HL-60 (cell line): Measurements from ENCODE around the gene LAMB3.

Experiments used
- DNase-seq, 2 experiments: peaks; one replicate each; pipeline ENCODE4 v3.0.0-alpha.2; 2010 to 2020; ENCODE audit warnings: low read depth in 1 of 2, low spot score in 1 of 2
- H3K27ac ChIP-seq: fragments of 250-450 bp; sonication (Bioruptor Pico); replicated peaks from 2 replicates; pipeline ENCODE4 v1.5.1; 2020; ENCODE audit warnings: mild to moderate bottlenecking, moderate library complexity
- H3K27me3 ChIP-seq: fragments of 250-450 bp; sonication (Bioruptor Pico); 2 replicates; pipeline ENCODE4 v1.5.1; 2021; ENCODE audit warnings: mild to moderate bottlenecking, moderate library complexity; ENCODE audit not compliant: insufficient read depth, poor library complexity, severe bottlenecking
- H3K4me3 ChIP-seq: replicated peaks from 2 replicates; pipeline ENCODE4 v1.5.1; 2011; ENCODE audit warnings: mild to moderate bottlenecking, control low read depth, low read length; ENCODE audit not compliant: insufficient read depth
- GABPA ChIP-seq: IDR thresholded peaks from 2 replicates; pipeline ENCODE4 v1.6.1; 2012; ENCODE audit warnings: low read depth
- POLR2AphosphoS5 ChIP-seq: IDR thresholded peaks from 2 replicates; pipeline ENCODE4 v1.6.1; 2012; ENCODE audit warnings: low read depth
- SPI1 ChIP-seq: IDR thresholded peaks from 2 replicates; pipeline ENCODE4 v1.6.1; 2012; ENCODE audit warnings: low read depth, mild to moderate bottlenecking, borderline replicate concordance
- TF ChIP-seq, protein P1 (sequence below): IDR thresholded peaks from one replicate; pipeline ENCODE4 v1.5.1; 2011; ENCODE audit warnings: low read length, control low read depth, inconsistent platforms; ENCODE audit not compliant: insufficient read depth
- TF ChIP-seq, protein P2 (sequence below): IDR thresholded peaks from 2 replicates; pipeline ENCODE4 v1.6.1; 2012; ENCODE audit warnings: low read depth; ENCODE audit not compliant: insufficient replicate concordance

LAMB3 gene

DNA sequence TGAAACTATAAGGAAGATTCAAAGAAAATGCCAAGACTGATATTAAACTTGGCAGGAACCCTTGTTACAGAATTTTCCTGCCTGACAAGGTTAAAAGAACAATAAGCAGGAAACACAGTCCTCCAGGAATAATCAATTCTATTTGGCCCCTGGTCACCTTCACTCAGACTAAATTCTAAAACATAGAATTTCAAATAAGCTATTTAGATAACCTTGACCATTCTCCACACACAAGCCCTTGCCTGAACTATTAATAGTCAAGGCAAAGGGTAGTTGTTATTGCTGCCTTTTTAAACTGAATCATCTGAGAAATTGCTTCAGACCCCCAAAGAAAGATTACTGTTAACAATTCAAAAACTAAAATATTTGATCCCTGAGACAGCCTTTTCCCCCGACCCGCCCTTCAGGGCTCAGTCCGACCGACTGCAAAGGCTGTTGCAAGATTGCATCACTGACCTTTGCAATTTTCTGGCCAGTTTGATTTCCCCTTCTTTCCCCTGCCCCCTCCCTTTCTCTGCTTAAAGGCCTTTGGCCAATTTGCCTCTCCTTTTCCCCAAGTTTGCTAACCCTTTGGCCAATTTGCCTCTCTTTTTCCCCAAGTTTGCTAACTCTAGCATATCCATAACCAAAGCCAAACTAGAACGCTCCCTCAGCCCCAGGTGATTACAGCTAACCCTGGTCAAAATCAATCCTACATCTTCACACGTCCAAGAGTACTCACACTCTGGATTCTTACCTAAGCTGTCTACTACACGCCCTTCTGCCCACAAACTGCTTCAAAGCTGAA is 21.6 kb upstream of the LAMB3 start:
- TF ChIP-seq, protein P1, sequence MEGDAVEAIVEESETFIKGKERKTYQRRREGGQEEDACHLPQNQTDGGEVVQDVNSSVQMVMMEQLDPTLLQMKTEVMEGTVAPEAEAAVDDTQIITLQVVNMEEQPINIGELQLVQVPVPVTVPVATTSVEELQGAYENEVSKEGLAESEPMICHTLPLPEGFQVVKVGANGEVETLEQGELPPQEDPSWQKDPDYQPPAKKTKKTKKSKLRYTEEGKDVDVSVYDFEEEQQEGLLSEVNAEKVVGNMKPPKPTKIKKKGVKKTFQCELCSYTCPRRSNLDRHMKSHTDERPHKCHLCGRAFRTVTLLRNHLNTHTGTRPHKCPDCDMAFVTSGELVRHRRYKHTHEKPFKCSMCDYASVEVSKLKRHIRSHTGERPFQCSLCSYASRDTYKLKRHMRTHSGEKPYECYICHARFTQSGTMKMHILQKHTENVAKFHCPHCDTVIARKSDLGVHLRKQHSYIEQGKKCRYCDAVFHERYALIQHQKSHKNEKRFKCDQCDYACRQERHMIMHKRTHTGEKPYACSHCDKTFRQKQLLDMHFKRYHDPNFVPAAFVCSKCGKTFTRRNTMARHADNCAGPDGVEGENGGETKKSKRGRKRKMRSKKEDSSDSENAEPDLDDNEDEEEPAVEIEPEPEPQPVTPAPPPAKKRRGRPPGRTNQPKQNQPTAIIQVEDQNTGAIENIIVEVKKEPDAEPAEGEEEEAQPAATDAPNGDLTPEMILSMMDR: no peak
- no peak for TF ChIP-seq GABPA
- no peak for TF ChIP-seq SPI1
- TF ChIP-seq, protein P2, sequence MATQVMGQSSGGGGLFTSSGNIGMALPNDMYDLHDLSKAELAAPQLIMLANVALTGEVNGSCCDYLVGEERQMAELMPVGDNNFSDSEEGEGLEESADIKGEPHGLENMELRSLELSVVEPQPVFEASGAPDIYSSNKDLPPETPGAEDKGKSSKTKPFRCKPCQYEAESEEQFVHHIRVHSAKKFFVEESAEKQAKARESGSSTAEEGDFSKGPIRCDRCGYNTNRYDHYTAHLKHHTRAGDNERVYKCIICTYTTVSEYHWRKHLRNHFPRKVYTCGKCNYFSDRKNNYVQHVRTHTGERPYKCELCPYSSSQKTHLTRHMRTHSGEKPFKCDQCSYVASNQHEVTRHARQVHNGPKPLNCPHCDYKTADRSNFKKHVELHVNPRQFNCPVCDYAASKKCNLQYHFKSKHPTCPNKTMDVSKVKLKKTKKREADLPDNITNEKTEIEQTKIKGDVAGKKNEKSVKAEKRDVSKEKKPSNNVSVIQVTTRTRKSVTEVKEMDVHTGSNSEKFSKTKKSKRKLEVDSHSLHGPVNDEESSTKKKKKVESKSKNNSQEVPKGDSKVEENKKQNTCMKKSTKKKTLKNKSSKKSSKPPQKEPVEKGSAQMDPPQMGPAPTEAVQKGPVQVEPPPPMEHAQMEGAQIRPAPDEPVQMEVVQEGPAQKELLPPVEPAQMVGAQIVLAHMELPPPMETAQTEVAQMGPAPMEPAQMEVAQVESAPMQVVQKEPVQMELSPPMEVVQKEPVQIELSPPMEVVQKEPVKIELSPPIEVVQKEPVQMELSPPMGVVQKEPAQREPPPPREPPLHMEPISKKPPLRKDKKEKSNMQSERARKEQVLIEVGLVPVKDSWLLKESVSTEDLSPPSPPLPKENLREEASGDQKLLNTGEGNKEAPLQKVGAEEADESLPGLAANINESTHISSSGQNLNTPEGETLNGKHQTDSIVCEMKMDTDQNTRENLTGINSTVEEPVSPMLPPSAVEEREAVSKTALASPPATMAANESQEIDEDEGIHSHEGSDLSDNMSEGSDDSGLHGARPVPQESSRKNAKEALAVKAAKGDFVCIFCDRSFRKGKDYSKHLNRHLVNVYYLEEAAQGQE: no peak
- no peak for TF ChIP-seq POLR2AphosphoS5
- H3K4me3 ChIP-seq: no peak overlapping the region
- H3K27ac ChIP-seq: peak overlapping the region; percentile 71
- peak in 1 of 2 experiments; percentile 69 for DNase-seq
- H3K27me3 ChIP-seq: peaks cover 19% of the 10 kb centered on the region

DNA sequence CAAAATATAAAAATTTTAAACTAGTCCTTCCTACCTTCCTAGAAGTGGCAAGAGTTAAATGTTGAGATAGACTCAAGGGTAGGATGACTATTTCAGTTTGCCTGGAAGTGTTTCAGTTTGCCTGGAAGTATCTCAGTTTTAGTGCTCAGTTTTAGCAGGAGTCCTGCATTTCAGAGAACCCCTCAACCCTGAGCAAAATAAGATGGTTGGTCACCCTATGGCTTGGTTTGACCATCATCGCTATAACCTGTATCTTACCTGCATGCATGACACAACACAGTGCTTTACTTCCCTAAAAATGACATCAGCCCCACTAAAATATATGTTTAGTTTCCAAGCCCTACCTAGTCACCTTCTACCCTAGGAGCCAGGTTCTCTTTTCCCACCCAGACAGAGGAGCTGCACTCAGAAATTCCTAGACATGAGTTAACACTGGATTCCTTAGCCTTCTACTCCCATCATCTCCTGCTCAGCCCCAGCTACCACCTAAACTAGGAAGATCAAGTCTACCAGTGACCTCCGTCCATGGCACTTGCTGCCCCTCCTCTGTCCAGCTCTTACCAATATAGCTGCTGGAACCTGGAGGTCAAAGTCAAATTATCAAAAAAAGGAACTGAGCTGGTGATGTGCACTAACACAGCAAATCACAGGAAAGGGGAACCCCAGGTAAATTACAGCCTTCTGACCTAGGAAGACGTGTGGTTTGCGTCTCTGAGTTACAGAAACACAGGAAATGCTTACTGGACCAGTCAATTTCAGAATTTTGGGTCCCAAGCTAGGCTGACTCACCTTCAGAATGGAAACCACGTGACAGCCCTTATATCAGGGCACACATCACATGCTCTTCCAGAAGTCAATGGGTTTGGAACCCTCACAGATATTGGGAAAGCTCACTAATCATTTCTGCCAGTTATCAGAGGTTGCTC is 20.7 kb upstream of the LAMB3 start:
- H3K4me3 ChIP-seq: no peak overlapping the region
- peak; percentile 89 for TF ChIP-seq SPI1
- TF ChIP-seq, protein P2: no peak
- H3K27ac ChIP-seq: peak overlapping the region; percentile 71
- peaks cover 21% of the 10 kb centered on the region for H3K27me3 ChIP-seq
- peak in 1 of 2 experiments; percentile 71 for DNase-seq

DNA sequence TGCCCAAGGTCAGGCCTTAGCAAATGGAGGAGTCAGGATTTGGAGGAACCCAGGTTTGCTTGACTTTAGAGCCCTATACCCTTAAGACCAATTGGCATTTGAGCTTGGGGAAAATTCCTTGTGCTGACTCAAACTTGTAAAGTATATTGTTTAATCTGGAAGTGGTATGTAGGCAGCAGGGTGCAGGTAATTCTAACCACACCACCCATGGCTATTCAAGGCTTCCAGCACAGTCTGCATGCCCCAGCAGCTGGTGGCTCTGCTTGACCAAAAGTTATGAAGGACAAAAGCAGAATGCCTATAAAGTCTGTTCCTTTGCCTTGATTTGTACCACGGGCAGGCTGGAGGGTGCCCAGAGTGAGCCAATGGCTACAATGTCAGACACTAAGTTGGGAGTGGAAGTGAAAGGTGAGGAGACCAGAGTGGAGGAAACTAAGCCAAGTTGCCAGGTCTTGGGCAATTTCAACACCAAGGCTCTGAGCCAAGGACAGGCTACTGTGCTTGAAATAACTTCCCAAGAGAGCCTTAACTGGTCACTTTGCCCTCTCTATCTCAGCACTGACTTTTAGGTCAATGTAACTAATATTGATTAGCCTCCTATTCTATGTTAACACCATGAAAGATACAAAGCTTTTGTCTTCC is 18.3 kb upstream of the LAMB3 start:
- H3K27me3 ChIP-seq: peaks cover 9% of the 10 kb centered on the region

More for the DNA sequence above, 18.3 kb upstream of the LAMB3 start:
- H3K4me3 ChIP-seq: no peak overlapping the region
- no peak for DNase-seq
- H3K27ac ChIP-seq: no peak overlapping the region
- TF ChIP-seq GABPA: no peak
- TF ChIP-seq POLR2AphosphoS5: no peak
- no peak for TF ChIP-seq SPI1
- TF ChIP-seq, protein P2: no peak
- TF ChIP-seq, protein P1: no peak
